Activated naive CD4-positive, alpha-beta T cell treated with anti-CD3 and anti-CD28 coated beads, Interleukin-2, amount 50 U/mL, for 24 hours (primary cell): ENCODE data around the gene ING1.

Experiments
- H3K27ac Mint-ChIP-seq: one replicate; pipeline ENCODE4 v1.8.0; 2021; ENCODE audit warnings: mild to moderate bottlenecking, mixed read lengths
- H3K27me3 Mint-ChIP-seq: one replicate; pipeline ENCODE4 v1.8.0; 2021; ENCODE audit warnings: mixed read lengths
- H3K36me3 Mint-ChIP-seq: one replicate; pipeline ENCODE4 v1.8.0; 2021; ENCODE audit warnings: mixed read lengths
- H3K4me1 Mint-ChIP-seq: one replicate; pipeline ENCODE4 v1.8.0; 2021; ENCODE audit warnings: mixed read lengths
- H3K4me3 Mint-ChIP-seq: one replicate; pipeline ENCODE4 v1.8.0; 2021; ENCODE audit warnings: mild to moderate bottlenecking, mixed read lengths
- H3K9me3 Mint-ChIP-seq: one replicate; pipeline ENCODE4 v1.8.0; 2021; ENCODE audit warnings: mixed read lengths

ING1 gene

DNA sequence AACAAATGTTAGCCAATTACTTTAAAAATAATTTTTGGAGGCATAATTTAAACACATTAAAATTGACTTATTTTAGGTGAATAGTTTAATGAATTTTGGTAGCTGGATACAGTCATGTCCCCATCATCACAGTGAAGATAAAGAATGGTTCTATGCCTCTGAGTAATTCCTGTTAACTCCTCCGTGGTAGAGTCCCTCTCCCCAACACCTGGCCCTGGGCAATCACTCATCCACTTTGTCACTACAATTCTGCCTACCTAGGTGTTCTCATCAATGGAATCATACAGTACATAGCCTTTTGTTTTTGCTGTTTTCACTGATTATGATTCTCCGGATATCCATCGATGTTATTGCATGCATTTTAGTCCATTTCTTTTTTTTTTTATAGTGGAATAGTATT, 55.6 kb downstream of the ING1 start:
- Mint-ChIP-seq H3K9me3 (no peaks in the 10 kb centered on the region), H3K36me3 (no peaks in the 10 kb centered on the region), H3K4me1 (no peaks in the 10 kb centered on the region), H3K4me3 (no peak overlapping the region), H3K27ac (no peak overlapping the region), H3K27me3 (peaks cover 11% of the 10 kb centered on the region)

DNA sequence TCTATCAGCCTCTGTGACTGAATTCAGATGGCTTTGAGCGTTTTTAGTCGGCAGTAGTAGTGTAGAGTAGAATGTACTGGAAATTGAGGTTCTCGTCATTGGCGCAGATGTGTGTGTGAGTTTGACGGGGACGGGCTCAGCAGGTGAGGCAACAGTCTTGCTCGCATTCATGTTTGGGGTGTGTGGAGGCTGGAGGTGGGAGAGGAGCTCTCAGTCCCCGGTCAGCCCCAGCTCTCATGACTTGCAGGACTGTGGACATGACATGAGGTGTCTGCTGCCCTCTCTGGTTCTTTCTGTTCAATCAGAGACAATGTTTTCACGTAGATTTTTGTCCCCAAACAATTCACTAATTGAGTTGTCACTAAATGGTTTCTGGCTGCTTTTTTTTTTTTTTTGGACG, 57.2 kb downstream of the ING1 start:
- H3K9me3 Mint-ChIP-seq = no peaks in the 10 kb centered on the region
- H3K4me3 Mint-ChIP-seq = no peak overlapping the region
- no peaks in the 10 kb centered on the region for H3K36me3 Mint-ChIP-seq
- no peak overlapping the region for H3K27ac Mint-ChIP-seq
- peaks cover 9% of the 10 kb centered on the region for H3K27me3 Mint-ChIP-seq
- H3K4me1 Mint-ChIP-seq = no peaks in the 10 kb centered on the region

DNA sequence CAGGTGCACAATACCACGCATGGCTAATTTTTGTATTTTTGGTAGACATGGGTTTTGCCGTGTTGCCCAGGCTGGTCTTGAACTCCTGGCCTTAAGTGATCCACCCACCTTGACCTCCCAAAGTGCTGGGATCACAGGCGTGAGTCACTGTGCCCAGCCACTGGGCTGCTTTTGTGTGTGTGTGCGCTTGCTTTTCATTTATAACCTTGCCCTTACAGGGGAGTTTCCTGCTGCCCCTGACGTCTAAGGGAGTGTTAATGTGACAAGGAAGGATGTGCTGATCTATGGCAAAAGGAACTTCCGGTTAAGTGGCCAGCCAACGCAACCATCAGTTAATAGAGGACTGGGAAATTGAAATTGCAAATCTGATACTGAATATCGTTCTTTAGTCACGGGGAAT, 57.7 kb downstream of the ING1 start:
- Mint-ChIP-seq H3K4me3 (no peak overlapping the region), H3K36me3 (no peaks in the 10 kb centered on the region), H3K27me3 (peaks cover 5% of the 10 kb centered on the region), H3K4me1 (no peaks in the 10 kb centered on the region), H3K9me3 (no peaks in the 10 kb centered on the region), H3K27ac (no peak overlapping the region)

DNA sequence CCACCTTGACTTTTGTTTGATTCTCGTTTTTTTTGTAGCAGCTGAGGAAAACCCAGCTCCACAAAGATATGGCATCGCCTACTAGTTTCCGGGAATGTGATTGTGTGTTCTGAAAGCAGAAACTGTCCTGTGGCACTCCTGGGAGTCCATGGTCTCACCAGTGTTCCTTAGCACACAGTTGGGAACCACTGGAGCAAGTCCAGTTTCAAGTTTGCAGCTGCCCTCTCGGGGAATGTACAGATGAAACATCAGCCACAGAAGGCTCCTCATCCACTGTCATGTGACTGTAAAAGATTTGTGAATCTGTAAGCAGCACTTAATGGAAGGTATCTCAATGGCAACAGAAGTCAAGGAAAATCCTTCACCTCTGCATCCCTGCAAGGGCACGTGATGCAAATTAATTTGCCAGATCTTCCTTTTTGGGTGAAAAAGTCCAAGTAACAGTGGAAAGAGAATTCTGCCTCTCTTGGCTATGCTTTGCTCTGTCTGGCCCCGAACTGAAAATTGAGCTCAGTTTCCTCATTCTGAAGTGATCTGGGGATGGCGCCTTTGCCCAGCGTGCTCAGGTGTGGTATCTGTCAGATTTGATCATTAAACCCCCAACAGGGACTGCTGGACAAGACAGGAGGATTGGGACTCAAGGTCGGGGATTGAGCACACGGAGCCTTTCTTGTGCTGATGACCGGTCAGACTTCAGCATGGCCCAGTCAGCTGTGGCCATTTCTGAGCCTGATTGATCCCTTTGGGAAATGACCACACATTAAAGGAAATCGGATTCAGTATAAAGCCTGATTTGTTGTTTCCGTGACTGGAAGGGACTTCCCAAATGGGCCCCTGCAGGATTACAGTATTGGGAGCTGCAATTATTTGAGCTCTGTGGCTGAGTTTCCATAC, 58.8 kb downstream of the ING1 start:
- Mint-ChIP-seq H3K27me3 (peaks cover 6% of the 10 kb centered on the region), H3K27ac (no peak overlapping the region), H3K36me3 (no peaks in the 10 kb centered on the region), H3K4me3 (no peak overlapping the region), H3K4me1 (no peaks in the 10 kb centered on the region), H3K9me3 (no peaks in the 10 kb centered on the region)
